CD8-positive, alpha-beta memory T cell (primary cell): ENCODE measurements around the gene MAX. TPM values are rescaled to one million over a fixed set of nuclear protein-coding genes. Genes with fewer than 3 reads are reported as not detected.

ENCODE experiments used
- CTCF ChIA-PET: fragments of 350-600 bp; sonication (Branson Sonifier 250); formaldehyde crosslinking; loops from one replicate; lab custom pipeline; 2021; ENCODE audit warnings: antibody characterized with exemption; lab: Charles Lee
- POLR2A ChIA-PET: fragments of 350-600 bp; sonication (Branson Sonifier 250); formaldehyde crosslinking; loops from one replicate; lab custom pipeline; 2021; ENCODE audit warnings: antibody characterized with exemption; lab: Charles Lee
- DNase-seq, 5 donors: peaks; one replicate each; pipeline versions ENCODE4 v3.0.0 to v3.0.0-alpha.2; 2020 to 2022; ENCODE audit warnings: mixed read lengths in 1 of 5
- H3K27ac ChIP-seq: one replicate; pipeline ENCODE4 v1.7.0; 2013; ENCODE audit warnings: low read depth, mild to moderate bottlenecking, low read length, moderate library complexity
- H3K27me3 ChIP-seq: 2 replicates; pipeline ENCODE4 v1.7.0; 2013; ENCODE audit warnings: low read length, mild to moderate bottlenecking; ENCODE audit not compliant: insufficient read depth, poor library complexity, severe bottlenecking
- H3K36me3 ChIP-seq: 2 replicates; pipeline ENCODE4 v1.7.0; 2013; ENCODE audit warnings: mild to moderate bottlenecking, low read length, moderate library complexity; ENCODE audit not compliant: insufficient read depth
- H3K4me1 ChIP-seq: 2 replicates; pipeline ENCODE4 v1.7.0; 2013; ENCODE audit warnings: mild to moderate bottlenecking, low read length, moderate library complexity; ENCODE audit not compliant: insufficient read depth
- H3K4me3 ChIP-seq: 2 replicates; pipeline ENCODE4 v1.7.0; 2013; ENCODE audit warnings: mild to moderate bottlenecking, low read length
- H3K9me3 ChIP-seq: 2 replicates; pipeline ENCODE4 v1.7.0; 2013; ENCODE audit warnings: mild to moderate bottlenecking, low read length
- H3K27ac Mint-ChIP-seq, 8 donors: one replicate each; pipeline ENCODE4 v1.8.0; 2020 to 2021; ENCODE audit warnings: mixed read lengths in 8 of 8, mild to moderate bottlenecking in 6 of 8, inconsistent platforms in 3 of 8, moderate library complexity in 3 of 8
- H3K27me3 Mint-ChIP-seq, 2 donors: one replicate each; pipeline ENCODE4 v1.8.0; 2020 to 2021; ENCODE audit warnings: mixed read lengths in 2 of 2, mild to moderate bottlenecking in 1 of 2, moderate library complexity in 1 of 2
- H3K36me3 Mint-ChIP-seq, 3 donors: one replicate each; pipeline ENCODE4 v1.8.0; 2020 to 2021; ENCODE audit warnings: mixed read lengths in 3 of 3, inconsistent platforms in 1 of 3, mild to moderate bottlenecking in 1 of 3
- H3K4me1 Mint-ChIP-seq, 3 donors: one replicate each; pipeline ENCODE4 v1.8.0; 2020 to 2021; ENCODE audit warnings: mixed read lengths in 3 of 3, inconsistent platforms in 1 of 3, mild to moderate bottlenecking in 1 of 3
- H3K4me3 Mint-ChIP-seq, 7 donors: one replicate each; pipeline ENCODE4 v1.8.0; 2020 to 2021; ENCODE audit warnings: mixed read lengths in 7 of 7, mild to moderate bottlenecking in 6 of 7, moderate library complexity in 4 of 7, inconsistent platforms in 2 of 7
- H3K9me3 Mint-ChIP-seq, 5 donors: one replicate each; pipeline ENCODE4 v1.8.0; 2020 to 2022; ENCODE audit warnings: mixed read lengths in 5 of 5, mild to moderate bottlenecking in 3 of 5, moderate library complexity in 2 of 5, inconsistent platforms in 1 of 5
- polyA plus RNA-seq: library from polyadenylated mRNA; unstranded; fragments of 300-500 nt; fragmentation: Illumina TruSeq; gene quantifications from one replicate; pipeline ENCODE4 v1.2.3, GENCODE V29; 2021
- total RNA-seq, 2 experiments: library from RNA; stranded (reverse); gene quantifications; one replicate each; pipeline ENCODE4 v1.2.3, GENCODE V29; 2021

The MAX gene
- total RNA-seq (100 to 1,000 TPM; 126 to 127 TPM), polyA plus RNA-seq (135 TPM)

GRCh38 chr14:65102441-65103149, at the start of gene MAX:
Gene MAX, minus strand, starts transcription at chr14:65102517. Its CDS starts 178 bp downstream, at chr14:65102339.
- peak within 1 kb of the TSS; percentile 87 to 96 (median 94) for H3K4me3 Mint-ChIP-seq
- H3K4me1 ChIP-seq = peaks cover 38% of the 10 kb centered on the region
- DNase-seq = peak; percentile 96 to 99 (median 99)
- H3K9me3 Mint-ChIP-seq = no peaks in the 10 kb centered on the region
- CTCF ChIA-PET = interaction anchor here (1.0 kb wide), 3 partner anchors 9 to 111 kb away, joined by 3 read pairs; no protein-coding TSS in a partner anchor
- peak within 1 kb of the TSS; percentile 85 for H3K4me3 ChIP-seq
- H3K36me3 ChIP-seq = no peaks in the 10 kb centered on the region
- peak within 1 kb of the TSS; percentile 90 to 99 (median 95) for H3K27ac Mint-ChIP-seq
- peak within 1 kb of the TSS; percentile 90 for H3K27ac ChIP-seq
- H3K27me3 ChIP-seq = no peaks in the 10 kb centered on the region
- POLR2A ChIA-PET = interaction anchor here (0.6 to 1.4 kb wide), 4 partner anchors 116 to 599 kb away, joined by 3 to 10 read pairs (median 6); partner anchors contain the start of gene FNTB
- H3K4me1 Mint-ChIP-seq = peaks cover 38 to 47% (median 45%) of the 10 kb centered on the region in 3 donors
- H3K9me3 ChIP-seq = no peaks in the 10 kb centered on the region
- peaks cover 3 to 4% of the 10 kb centered on the region in 2 donors for H3K27me3 Mint-ChIP-seq
- H3K36me3 Mint-ChIP-seq = peaks cover 0 to 31% (median 4%) of the 10 kb centered on the region in 3 donors

GRCh38 chr14:65151609-65151956, 49.3 kb upstream of the MAX start:
- DNase-seq = no peak
- Histone ChIP-seq H3K27me3 (no peaks in the 10 kb centered on the region), H3K27ac (no peak overlapping the region), H3K4me3 (no peak overlapping the region), H3K4me1 (no peaks in the 10 kb centered on the region), H3K9me3 (no peaks in the 10 kb centered on the region), H3K36me3 (no peaks in the 10 kb centered on the region)
- Mint-ChIP-seq H3K9me3 (no peaks in the 10 kb centered on the region), H3K4me1 (no peaks in the 10 kb centered on the region), H3K4me3 (no peak overlapping the region), H3K36me3 (no peaks in the 10 kb centered on the region), H3K27me3 (peaks cover 4 to 13% of the 10 kb centered on the region in 2 donors), H3K27ac (no peak overlapping the region)
- ChIA-PET POLR2A (no interaction called here), CTCF (no interaction called here)

GRCh38 chr14:65150898-65151608, 48.7 kb upstream of the MAX start:
- POLR2A ChIA-PET = no interaction called here
- Mint-ChIP-seq H3K4me1 (no peaks in the 10 kb centered on the region), H3K4me3 (no peak overlapping the region), H3K36me3 (no peaks in the 10 kb centered on the region), H3K27me3 (peaks cover 4 to 17% of the 10 kb centered on the region in 2 donors), H3K9me3 (no peaks in the 10 kb centered on the region), H3K27ac (no peak overlapping the region)
- no peaks in the 10 kb centered on the region for H3K27me3 ChIP-seq
- H3K4me1 ChIP-seq = no peaks in the 10 kb centered on the region
- DNase-seq = no peak
- H3K9me3 ChIP-seq = no peaks in the 10 kb centered on the region
- CTCF ChIA-PET = no interaction called here
- H3K4me3 ChIP-seq = no peak overlapping the region
- H3K27ac ChIP-seq = no peak overlapping the region
- H3K36me3 ChIP-seq = no peaks in the 10 kb centered on the region

GRCh38 chr14:65149116-65149515, 46.8 kb upstream of the MAX start:
- CTCF ChIA-PET = interaction anchor here (2.4 kb wide), 1 partner anchor 15 kb away, joined by 6 read pairs; no protein-coding TSS in a partner anchor
- H3K9me3 Mint-ChIP-seq = no peaks in the 10 kb centered on the region
- peaks cover 4 to 25% of the 10 kb centered on the region in 2 donors for H3K27me3 Mint-ChIP-seq
- H3K4me1 ChIP-seq = no peaks in the 10 kb centered on the region
- POLR2A ChIA-PET = no interaction called here
- H3K9me3 ChIP-seq = no peaks in the 10 kb centered on the region
- no peak overlapping the region for H3K27ac ChIP-seq
- H3K36me3 Mint-ChIP-seq = no peaks in the 10 kb centered on the region
- H3K36me3 ChIP-seq = no peaks in the 10 kb centered on the region
- no peak overlapping the region for H3K4me3 ChIP-seq
- H3K27me3 ChIP-seq = no peaks in the 10 kb centered on the region
- no peaks in the 10 kb centered on the region for H3K4me1 Mint-ChIP-seq
- no peak for DNase-seq
- no peak overlapping the region for H3K4me3 Mint-ChIP-seq
- H3K27ac Mint-ChIP-seq = no peak overlapping the region

GRCh38 chr14:65144170-65144569, 41.9 kb upstream of the MAX start:
- CTCF ChIA-PET = no interaction called here
- Histone ChIP-seq H3K27me3 (no peaks in the 10 kb centered on the region), H3K36me3 (no peaks in the 10 kb centered on the region), H3K27ac (no peak overlapping the region), H3K4me3 (no peak overlapping the region), H3K9me3 (no peaks in the 10 kb centered on the region), H3K4me1 (no peaks in the 10 kb centered on the region)
- Mint-ChIP-seq H3K9me3 (no peaks in the 10 kb centered on the region), H3K27ac (no peak overlapping the region), H3K27me3 (peaks cover 2 to 31% of the 10 kb centered on the region in 2 donors), H3K4me1 (no peaks in the 10 kb centered on the region), H3K4me3 (no peak overlapping the region), H3K36me3 (no peaks in the 10 kb centered on the region)
- DNase-seq = no peak
- POLR2A ChIA-PET = no interaction called here

GRCh38 chr14:65142914-65143625, 40.8 kb upstream of the MAX start:
- no peak overlapping the region for H3K27ac Mint-ChIP-seq
- Histone ChIP-seq H3K27ac (no peak overlapping the region), H3K4me1 (no peaks in the 10 kb centered on the region), H3K27me3 (no peaks in the 10 kb centered on the region), H3K4me3 (no peak overlapping the region), H3K9me3 (no peaks in the 10 kb centered on the region), H3K36me3 (no peaks in the 10 kb centered on the region)
- no peaks in the 10 kb centered on the region for H3K4me1 Mint-ChIP-seq
- no peaks in the 10 kb centered on the region for H3K36me3 Mint-ChIP-seq
- DNase-seq = no peak
- ChIA-PET POLR2A (no interaction called here), CTCF (no interaction called here)
- H3K9me3 Mint-ChIP-seq = no peaks in the 10 kb centered on the region
- H3K27me3 Mint-ChIP-seq = peaks cover 0 to 29% of the 10 kb centered on the region in 2 donors
- H3K4me3 Mint-ChIP-seq = no peak overlapping the region

- CTCF ChIA-PET = no interaction called here
- H3K36me3 Mint-ChIP-seq = no peaks in the 10 kb centered on the region
- POLR2A ChIA-PET = no interaction called here
- no peak for DNase-seq
- H3K27me3 Mint-ChIP-seq = peaks cover 0 to 29% of the 10 kb centered on the region in 2 donors
- no peaks in the 10 kb centered on the region for H3K36me3 ChIP-seq
- H3K4me3 Mint-ChIP-seq = no peak overlapping the region
- no peak overlapping the region for H3K27ac ChIP-seq
- H3K4me3 ChIP-seq = no peak overlapping the region
- no peaks in the 10 kb centered on the region for H3K4me1 ChIP-seq
- no peaks in the 10 kb centered on the region for H3K4me1 Mint-ChIP-seq
- H3K27ac Mint-ChIP-seq = peak overlapping the region in 1 of 8 donors; percentile 30
- H3K27me3 ChIP-seq = no peaks in the 10 kb centered on the region
- no peaks in the 10 kb centered on the region for H3K9me3 Mint-ChIP-seq
- no peaks in the 10 kb centered on the region for H3K9me3 ChIP-seq
Measured at GRCh38 chr14:65142429-65142828, 40.1 kb upstream of the MAX start.

- Mint-ChIP-seq H3K27me3 (peaks cover 2 to 29% of the 10 kb centered on the region in 2 donors), H3K4me3 (no peak overlapping the region), H3K27ac (no peak overlapping the region), H3K36me3 (no peaks in the 10 kb centered on the region), H3K9me3 (no peaks in the 10 kb centered on the region), H3K4me1 (no peaks in the 10 kb centered on the region)
- POLR2A ChIA-PET = no interaction called here
- CTCF ChIA-PET = no interaction called here
- no peaks in the 10 kb centered on the region for H3K36me3 ChIP-seq
- H3K4me1 ChIP-seq = no peaks in the 10 kb centered on the region
- H3K27ac ChIP-seq = no peak overlapping the region
- no peaks in the 10 kb centered on the region for H3K27me3 ChIP-seq
- no peak for DNase-seq
- H3K4me3 ChIP-seq = no peak overlapping the region
- H3K9me3 ChIP-seq = no peaks in the 10 kb centered on the region
Measured at GRCh38 chr14:65141523-65141922, 39.2 kb upstream of the MAX start.
